NAMALWA (cell line): ENCODE measurements around the gene TRIAP1.

Source experiments
- DNase-seq: peaks from one replicate; pipeline ENCODE4 v3.0.0-alpha.2; 2015; ENCODE audit warnings: low spot score

Gene TRIAP1

GRCh38 chr12:120429368-120429767, 16.8 kb downstream of the TRIAP1 start:
- no peak for DNase-seq

- no peak for DNase-seq
Observed at GRCh38 chr12:120428597-120429229, 17.5 kb downstream of the TRIAP1 start.

GRCh38 chr12:120425797-120426196, 20.4 kb downstream of the TRIAP1 start:
- DNase-seq = no peak

- no peak for DNase-seq
Observed at GRCh38 chr12:120422892-120423456, 23.2 kb downstream of the TRIAP1 start.

GRCh38 chr12:120421701-120422100, 24.5 kb downstream of the TRIAP1 start:
- no peak for DNase-seq

- DNase-seq = no peak
Observed at GRCh38 chr12:120417917-120418580, 28.1 kb downstream of the TRIAP1 start.

GRCh38 chr12:120416490-120417216, 29.5 kb downstream of the TRIAP1 start:
- no peak for DNase-seq

- no peak for DNase-seq
Observed at GRCh38 chr12:120413901-120414695, 32.1 kb downstream of the TRIAP1 start.

GRCh38 chr12:120412421-120412820, 33.8 kb downstream of the TRIAP1 start:
- DNase-seq = peak; percentile 74

GRCh38 chr12:120408771-120409170, 37.4 kb downstream of the TRIAP1 start:
- no peak for DNase-seq

- no peak for DNase-seq
Observed at GRCh38 chr12:120406553-120406952, 39.6 kb downstream of the TRIAP1 start.

- no peak for DNase-seq
Observed at GRCh38 chr12:120406069-120406468, 40.1 kb downstream of the TRIAP1 start.

- peak; percentile 36 for DNase-seq
Observed at GRCh38 chr12:120404271-120404670, 41.9 kb downstream of the TRIAP1 start.

GRCh38 chr12:120403869-120404268, 42.3 kb downstream of the TRIAP1 start:
- no peak for DNase-seq

- DNase-seq = no peak
Observed at GRCh38 chr12:120402217-120402616, 44.0 kb downstream of the TRIAP1 start.

GRCh38 chr12:120399531-120399930, 46.7 kb downstream of the TRIAP1 start:
- no peak for DNase-seq

- no peak for DNase-seq
Observed at GRCh38 chr12:120397824-120398540, 48.2 kb downstream of the TRIAP1 start.

GRCh38 chr12:120394483-120395367, 51.5 kb downstream of the TRIAP1 start:
- DNase-seq = no peak
